ENCODE measurements around the gene MEST. TPM values are rescaled to one million over a fixed set of nuclear protein-coding genes. Genes with fewer than 3 reads are reported as not detected.
"Not testable (repeated sequence)": the region's sequence is repeated elsewhere in the genome, so short reads cannot be mapped to it uniquely, and the experiment has no call there.

Gene MEST
- 100 to 1,000 TPM in 1 of 4 donors, 10 to 100 TPM in 3; 12.2 to 311 (median 62.5) TPM for total RNA-seq

GRCh38 chr7:130491841-130492522, at the start of gene MEST:
Gene MEST, plus strand, starts transcription at chr7:130492085. Its CDS starts 229 bp downstream, at chr7:130492314.
- Histone ChIP-seq H3K9me3 (peaks cover 0 to 9% (median 0%) of the 10 kb centered on the region in 4 donors), H3K4me1 (peaks cover 0 to 37% (median 3%) of the 10 kb centered on the region in 4 donors), H3K27me3 (no peaks in the 10 kb centered on the region), H3K36me3 (no peaks in the 10 kb centered on the region), H3K4me3 (peak within 1 kb of the TSS; percentile 33 to 54 (median 38)), H3K27ac (peak within 1 kb of the TSS in 2 of 4 donors; percentile 67 to 70)
- no peak for TF ChIP-seq CTCF (IDR thresholded peaks at IDR 0.05)
- no peak for TF ChIP-seq EP300 (IDR thresholded peaks at IDR 0.05)
- TF ChIP-seq POLR2A (IDR thresholded peaks at IDR 0.05): no peak
- WGBS, 2 donors: 50 to 58% methylated on average over 12 to 32 of the region's 71 CpGs
- DNase-seq (ENCODE audit: low spot score in 2 of 2): no peak

GRCh38 chr7:130442601-130443000, 49.3 kb upstream of the MEST start:
- H3K4me1 ChIP-seq: peaks cover 0 to 25% (median 4%) of the 10 kb centered on the region in 4 donors
- WGBS, 2 donors: 83 to 84% methylated on average over 7 of the region's 7 CpGs
- DNase-seq (ENCODE audit: low spot score in 2 of 2): no peak
- no peak overlapping the region for H3K27ac ChIP-seq
- TF ChIP-seq CTCF (IDR thresholded peaks at IDR 0.05): no peak
- TF ChIP-seq POLR2A (IDR thresholded peaks at IDR 0.05): no peak
- no peak for TF ChIP-seq EP300 (IDR thresholded peaks at IDR 0.05)
- H3K4me3 ChIP-seq: no peak overlapping the region
- H3K36me3 ChIP-seq: no peaks in the 10 kb centered on the region
- no peaks in the 10 kb centered on the region for H3K27me3 ChIP-seq
- peaks cover 0 to 6% (median 0%) of the 10 kb centered on the region in 4 donors for H3K9me3 ChIP-seq

- TF ChIP-seq POLR2A (IDR thresholded peaks at IDR 0.05) (no peak), CTCF (IDR thresholded peaks at IDR 0.05) (no peak), EP300 (IDR thresholded peaks at IDR 0.05) (no peak)
- peaks cover 0 to 10% (median 2%) of the 10 kb centered on the region in 4 donors for H3K9me3 ChIP-seq
- 30 to 35% methylated on average over 3 of the region's 3 CpGs for WGBS, 2 donors
- no peak overlapping the region for H3K27ac ChIP-seq
- no peak for DNase-seq (ENCODE audit: low spot score in 2 of 2)
- no peaks in the 10 kb centered on the region for H3K27me3 ChIP-seq
- H3K4me1 ChIP-seq: peaks cover 0 to 25% (median 4%) of the 10 kb centered on the region in 4 donors
- H3K36me3 ChIP-seq: no peaks in the 10 kb centered on the region
- no peak overlapping the region for H3K4me3 ChIP-seq
Measured at GRCh38 chr7:130444234-130444633, 47.7 kb upstream of the MEST start.

GRCh38 chr7:130444751-130445407, 47.0 kb upstream of the MEST start:
- Histone ChIP-seq H3K4me3 (no peak overlapping the region), H3K4me1 (peaks cover 0 to 23% (median 4%) of the 10 kb centered on the region in 4 donors), H3K27me3 (no peaks in the 10 kb centered on the region), H3K27ac (no peak overlapping the region), H3K9me3 (peaks cover 0 to 10% (median 2%) of the 10 kb centered on the region in 4 donors), H3K36me3 (no peaks in the 10 kb centered on the region)
- WGBS, 2 donors: 75 to 80% methylated on average over 5 of the region's 5 CpGs
- no peak for DNase-seq (ENCODE audit: low spot score in 2 of 2)
- TF ChIP-seq EP300 (IDR thresholded peaks at IDR 0.05) (no peak), POLR2A (IDR thresholded peaks at IDR 0.05) (no peak), CTCF (IDR thresholded peaks at IDR 0.05) (no peak)

GRCh38 chr7:130446259-130446658, 45.6 kb upstream of the MEST start:
- H3K36me3 ChIP-seq: no peaks in the 10 kb centered on the region
- 88 to 94% methylated on average over 3 of the region's 3 CpGs for WGBS, 2 donors
- no peak for TF ChIP-seq POLR2A (IDR thresholded peaks at IDR 0.05)
- TF ChIP-seq EP300 (IDR thresholded peaks at IDR 0.05): no peak
- no peak for TF ChIP-seq CTCF (IDR thresholded peaks at IDR 0.05)
- H3K4me1 ChIP-seq: peaks cover 0 to 17% (median 4%) of the 10 kb centered on the region in 4 donors
- H3K9me3 ChIP-seq: peaks cover 0 to 10% (median 2%) of the 10 kb centered on the region in 4 donors
- DNase-seq (ENCODE audit: low spot score in 2 of 2): no peak
- no peaks in the 10 kb centered on the region for H3K27me3 ChIP-seq
- H3K27ac ChIP-seq: no peak overlapping the region
- no peak overlapping the region for H3K4me3 ChIP-seq

GRCh38 chr7:130451344-130451743, 40.5 kb upstream of the MEST start:
- H3K27me3 ChIP-seq; H3K4me3 ChIP-seq; H3K36me3 ChIP-seq; DNase-seq (ENCODE audit: low spot score in 2 of 2); H3K27ac ChIP-seq; H3K4me1 ChIP-seq: not testable (repeated sequence)
- peaks cover 0 to 10% (median 2%) of the 10 kb centered on the region in 4 donors for H3K9me3 ChIP-seq
- 91 to 94% methylated on average over 3 of the region's 3 CpGs for WGBS, 2 donors
